HG02938 (cell line): ENCODE measurements around the gene SMPDL3B.
"Not testable (repeated sequence)": the region's sequence is repeated elsewhere in the genome, so short reads cannot be mapped to it uniquely, and the experiment has no call there.

Experiments
- ATAC-seq: cut with Tn5 transposase; IDR thresholded peaks from one replicate; pipeline ENCODE4 v1.9.1; 2021; ENCODE audit warnings: mild to moderate bottlenecking, moderate library complexity; ENCODE audit not compliant: unreplicated experiment

Gene SMPDL3B

GRCh38 chr1:27967884-27968466 is 33.2 kb downstream of the SMPDL3B start:
- ATAC-seq: no peak

DNA sequence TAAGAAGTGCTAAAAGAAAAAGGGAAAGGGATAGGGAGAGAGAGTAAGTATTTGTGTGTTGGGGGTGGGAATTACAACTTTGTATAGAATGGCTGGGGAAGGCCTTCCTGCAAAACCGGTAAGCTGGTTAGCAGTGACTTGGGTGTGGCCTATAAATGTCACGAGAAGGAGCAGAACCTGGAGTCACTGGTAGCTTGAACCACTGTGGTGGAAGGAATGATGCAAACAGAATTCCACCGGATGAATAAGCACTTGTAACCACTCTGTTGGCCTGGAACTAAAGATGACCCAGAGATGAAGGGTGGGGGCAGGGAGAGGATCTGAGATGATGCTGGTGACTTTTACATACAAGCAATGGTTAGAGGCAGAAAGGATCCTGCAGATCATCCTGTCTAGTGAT is 33.9 kb downstream of the SMPDL3B start:
- no peak for ATAC-seq

DNA sequence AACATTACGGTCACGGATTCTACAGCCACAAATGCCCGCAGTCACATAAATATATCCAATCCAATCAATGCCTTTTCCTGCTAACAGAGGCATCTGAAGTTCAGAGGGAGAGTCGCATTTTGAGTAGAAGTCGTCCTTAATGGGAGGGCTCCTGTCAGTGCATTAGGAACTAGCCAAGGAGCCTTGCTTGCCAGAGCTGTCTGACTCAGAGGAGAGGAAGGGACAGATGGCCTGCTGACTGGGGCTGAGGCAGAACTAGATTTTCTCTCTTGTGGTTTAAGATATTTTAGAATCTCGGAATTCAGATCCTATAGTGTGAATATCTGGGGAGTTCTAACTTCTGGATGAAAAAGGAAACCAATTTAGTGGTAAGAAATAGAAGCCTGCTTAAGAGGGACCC is 35.6 kb downstream of the SMPDL3B start:
- ATAC-seq: no peak

DNA sequence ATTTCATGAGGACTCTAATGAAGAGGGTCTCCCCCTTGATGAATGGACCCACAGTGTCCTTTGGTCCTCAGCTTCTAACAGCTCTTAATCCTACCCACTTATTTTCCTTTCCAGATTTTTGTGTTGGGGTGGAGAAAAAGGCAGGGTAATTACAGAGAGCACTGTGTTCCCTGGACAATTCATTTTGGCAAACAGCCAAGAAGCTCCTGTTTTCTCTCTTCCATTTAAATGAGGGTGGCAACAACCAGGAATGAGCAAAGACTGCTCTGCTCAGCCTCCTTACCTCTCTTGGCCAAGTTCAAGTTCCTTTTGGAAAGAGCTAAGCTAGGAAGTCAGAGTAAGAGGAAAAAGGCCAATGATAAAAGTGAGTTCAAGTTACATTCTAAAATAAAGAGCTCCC is 36.9 kb downstream of the SMPDL3B start:
- ATAC-seq: no peak

DNA sequence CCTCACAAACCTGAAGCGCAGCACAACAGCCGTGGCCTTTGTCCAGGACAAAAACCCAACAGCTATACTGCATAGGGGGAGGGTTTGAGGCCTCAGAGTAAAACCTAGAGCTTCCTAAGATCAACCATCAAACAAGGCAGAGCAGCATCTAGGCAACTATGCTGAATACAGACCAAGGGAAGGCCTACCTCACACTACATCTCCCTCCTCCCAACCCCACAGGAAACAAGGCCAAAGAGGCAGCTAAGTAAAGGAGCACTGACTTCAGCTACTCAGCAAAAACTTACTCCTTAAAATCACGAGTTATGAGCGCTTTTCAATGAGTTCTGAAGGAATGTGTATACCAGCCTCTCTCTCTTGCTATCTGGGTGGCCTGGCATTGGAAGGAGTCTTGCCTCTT is 37.3 kb downstream of the SMPDL3B start:
- no peak for ATAC-seq

GRCh38 chr1:27973771-27974416 is 39.1 kb downstream of the SMPDL3B start:
- ATAC-seq: no peak

DNA sequence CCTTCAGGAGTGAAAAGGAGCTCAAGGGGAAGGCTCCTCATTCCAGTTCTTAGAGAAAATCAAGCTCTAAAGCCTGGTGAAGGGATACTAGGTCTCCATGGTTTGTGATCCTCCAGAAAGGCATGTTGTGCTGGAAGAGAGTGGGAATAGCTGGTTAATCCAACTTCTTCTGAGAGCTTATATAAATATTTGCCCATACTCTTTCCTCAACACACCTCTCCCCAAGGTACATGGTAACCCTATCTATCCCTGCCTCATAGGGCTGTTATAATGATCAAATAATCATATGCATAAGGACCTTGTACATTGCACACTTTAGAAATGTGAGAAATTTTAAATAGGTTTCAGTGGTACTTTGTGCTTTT is 39.6 kb downstream of the SMPDL3B start:
- ATAC-seq: no peak

DNA sequence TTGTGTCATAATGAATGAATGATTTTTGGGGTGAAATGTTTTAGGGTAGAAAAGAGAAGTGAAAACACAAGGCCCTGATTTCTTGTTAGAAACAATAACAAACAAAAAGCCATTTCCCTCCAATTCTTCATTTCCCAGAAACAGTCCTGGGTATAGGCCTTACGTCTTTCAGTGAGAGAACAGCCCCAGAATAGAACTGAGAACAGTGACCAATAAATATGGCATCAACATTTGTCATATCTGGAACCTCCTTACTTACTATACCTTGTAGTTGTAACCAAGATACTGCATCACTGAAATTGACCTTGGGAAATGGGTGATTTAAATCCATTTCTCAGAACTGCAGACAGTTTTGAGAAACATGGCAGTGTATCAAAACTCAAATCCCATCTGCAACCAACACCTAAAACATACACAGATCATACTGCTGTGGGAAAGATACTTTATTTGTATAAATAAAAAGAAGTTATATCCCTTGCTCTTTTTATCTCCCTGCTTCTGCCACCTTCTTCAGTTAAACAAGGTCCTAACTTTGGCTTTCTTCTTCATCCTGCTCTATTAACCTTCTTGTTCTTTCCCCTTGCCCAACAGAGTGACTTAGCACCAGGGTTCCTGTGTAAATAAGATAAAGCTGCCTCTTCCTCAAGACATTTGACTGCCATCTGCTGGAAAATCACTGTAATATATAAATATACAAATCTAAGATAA is 44.5 kb downstream of the SMPDL3B start:
- ATAC-seq: no peak

DNA sequence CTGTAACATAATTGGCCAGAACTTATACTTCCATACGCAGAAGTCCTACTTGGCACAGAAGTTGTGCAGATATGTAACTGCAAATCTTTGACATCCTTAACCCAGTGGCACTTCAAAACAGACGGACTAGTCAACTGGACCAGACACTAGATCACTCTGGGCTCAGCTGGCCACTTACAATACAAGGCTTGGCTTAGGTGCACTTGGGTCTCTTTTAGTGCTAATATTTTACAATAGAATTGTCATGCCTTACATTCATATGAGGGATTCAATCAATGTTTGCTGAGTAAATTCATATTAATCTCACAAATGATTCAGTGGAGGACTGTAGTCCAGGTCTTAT is 45.0 kb downstream of the SMPDL3B start:
- ATAC-seq: no peak

- ATAC-seq: no peak
Measured at GRCh38 chr1:27980216-27980845, 45.5 kb downstream of the SMPDL3B start.

DNA sequence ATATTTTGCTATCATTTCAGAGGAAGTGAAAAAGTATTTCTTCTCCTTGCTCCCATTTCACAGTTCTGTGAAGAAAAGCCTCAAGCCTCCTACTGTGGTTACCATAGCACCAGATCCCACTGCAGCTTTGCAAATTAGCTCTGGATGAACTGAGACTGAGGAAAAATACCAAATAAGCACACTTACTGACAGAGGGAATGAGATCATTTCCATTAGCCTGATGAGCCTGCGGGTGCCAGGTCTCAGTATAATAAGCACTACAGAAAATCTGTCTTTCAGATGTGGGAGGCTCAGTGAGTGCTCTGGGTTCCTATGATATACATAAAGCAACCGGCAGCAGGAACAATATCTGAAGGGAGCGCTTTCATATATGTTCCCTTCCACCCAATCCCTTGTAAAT is 46.3 kb downstream of the SMPDL3B start:
- ATAC-seq: no peak

- no peak for ATAC-seq
Measured at GRCh38 chr1:27990920-27991537, 56.2 kb downstream of the SMPDL3B start.

GRCh38 chr1:27992276-27992675 is 57.5 kb downstream of the SMPDL3B start:
- ATAC-seq: no peak

DNA sequence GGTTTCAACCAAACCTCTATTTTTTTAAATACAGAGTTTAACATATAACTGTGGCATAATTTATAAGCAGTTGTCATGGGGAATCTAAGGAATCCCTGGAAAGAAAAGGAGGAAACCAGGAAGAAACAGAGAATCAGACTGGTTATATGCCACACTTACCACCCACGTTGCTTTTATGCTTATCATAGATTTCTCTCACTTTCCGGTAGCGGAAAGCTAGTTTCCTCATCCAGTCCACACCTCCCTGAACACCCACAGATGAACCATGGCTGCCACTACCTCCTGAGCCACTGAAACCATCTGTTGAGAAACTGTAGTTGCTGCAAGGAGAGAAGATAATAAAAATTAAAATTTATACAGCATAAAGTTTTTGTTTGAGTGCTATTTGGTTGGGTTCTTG is 58.4 kb downstream of the SMPDL3B start:
- no peak for ATAC-seq

DNA sequence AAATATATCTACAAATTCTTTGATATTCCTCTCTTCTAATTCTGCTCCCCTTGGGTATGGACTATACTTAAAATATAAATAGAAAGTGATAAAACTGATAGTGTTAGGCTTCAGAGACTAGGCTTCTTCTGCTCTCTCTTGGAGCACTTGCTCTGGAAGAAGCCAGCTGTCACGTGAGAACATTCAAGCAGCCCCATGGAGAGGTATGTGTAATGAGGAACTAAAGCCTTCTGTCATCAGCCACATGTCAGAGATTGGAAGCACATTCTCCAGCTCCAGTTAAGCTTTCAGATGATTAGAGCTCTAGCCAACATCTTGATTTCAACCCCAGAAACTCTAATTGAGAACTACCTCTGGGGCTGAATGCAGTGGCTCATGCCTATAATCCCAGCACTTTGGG is 59.3 kb downstream of the SMPDL3B start:
- ATAC-seq: no peak

DNA sequence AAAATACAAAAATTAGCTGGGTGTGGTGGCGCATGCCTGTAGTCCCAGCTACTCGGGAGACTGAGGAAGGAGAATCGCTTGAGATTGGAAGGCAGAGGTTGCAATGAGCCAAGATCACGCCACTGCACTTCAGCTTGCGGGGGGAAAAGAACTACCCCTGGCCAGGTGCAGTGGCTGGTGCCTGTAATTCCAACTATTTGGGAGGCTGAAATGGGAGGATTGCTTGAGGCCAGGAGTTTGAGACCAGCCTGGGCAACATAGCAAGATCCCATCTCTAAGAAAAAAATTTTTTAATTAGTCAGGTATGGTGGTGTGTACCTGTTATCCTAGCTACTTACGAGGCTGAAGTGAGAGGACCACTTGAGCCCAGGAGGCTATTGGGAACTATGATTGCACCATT is 59.7 kb downstream of the SMPDL3B start:
- not testable (repeated sequence) for ATAC-seq

- no peak for ATAC-seq
Measured at GRCh38 chr1:27999055-27999454, 64.3 kb downstream of the SMPDL3B start.

DNA sequence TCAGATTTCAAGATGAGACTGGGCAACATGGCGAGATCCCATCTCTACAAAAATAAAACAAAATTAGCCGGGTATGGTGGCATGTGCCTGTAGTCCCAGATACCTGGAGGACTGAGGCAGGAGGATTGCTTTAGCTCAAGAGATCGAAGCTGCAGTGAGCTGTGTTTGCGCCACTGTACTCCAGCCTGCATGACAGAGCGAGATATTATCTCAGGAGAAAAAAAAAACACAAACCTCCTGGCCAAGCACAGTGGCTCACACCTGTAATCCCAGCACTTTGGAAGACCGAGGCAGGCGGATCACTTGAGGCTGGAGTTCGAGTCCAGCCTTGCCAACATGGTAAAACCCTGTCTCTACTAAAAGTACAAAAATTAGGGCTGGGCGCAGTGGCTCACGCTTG is 67.8 kb downstream of the SMPDL3B start:
- no peak for ATAC-seq

DNA sequence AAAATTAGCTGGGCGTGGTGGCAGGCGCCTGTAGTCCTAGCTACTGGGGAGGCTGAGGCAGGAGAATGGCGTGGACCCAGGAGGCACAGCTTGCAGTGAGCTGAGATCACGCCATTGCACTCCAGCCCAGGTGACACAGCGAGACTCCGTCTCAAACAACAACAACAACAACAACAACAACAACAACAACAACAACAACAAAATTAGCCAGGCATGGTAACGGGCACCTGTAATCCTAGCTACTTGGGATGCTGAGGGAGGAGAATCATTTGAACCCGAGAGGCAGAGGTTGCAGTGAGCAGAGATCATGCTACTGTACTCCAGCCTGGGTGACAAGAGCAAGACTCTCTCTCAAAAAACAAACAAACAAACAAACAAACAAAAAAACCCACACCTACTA is 68.3 kb downstream of the SMPDL3B start:
- not testable (repeated sequence) for ATAC-seq
